GM12874 (cell line): ENCODE measurements around the gene CDH2.

Experiments
- CTCF ChIP-seq: IDR thresholded peaks from 2 replicates; pipeline ENCODE4 v1.5.1; 2011; ENCODE audit warnings: low read depth, mild to moderate bottlenecking, control low read depth, low read length, moderate library complexity; ENCODE audit not compliant: insufficient read depth

The CDH2 gene

DNA sequence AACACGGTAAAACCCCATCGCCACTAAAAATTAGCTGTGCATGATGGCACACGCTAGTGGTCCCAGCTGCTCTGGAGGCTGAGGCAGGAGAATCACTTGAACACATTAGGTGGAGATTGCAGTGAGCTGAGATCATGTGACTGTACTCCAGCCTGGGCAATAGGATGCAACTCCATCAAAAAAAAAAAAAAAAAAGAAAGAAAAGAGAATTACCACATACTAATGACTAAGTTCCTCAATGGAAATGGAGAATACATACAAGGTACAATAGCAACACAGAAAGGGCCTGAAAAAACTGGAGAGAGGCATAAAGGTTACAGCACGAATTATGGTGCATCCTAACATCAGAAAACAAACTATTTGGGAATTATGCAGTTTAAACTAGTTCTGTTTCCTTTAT, 81.3 kb downstream of the CDH2 start:
- no peak for TF ChIP-seq CTCF

DNA sequence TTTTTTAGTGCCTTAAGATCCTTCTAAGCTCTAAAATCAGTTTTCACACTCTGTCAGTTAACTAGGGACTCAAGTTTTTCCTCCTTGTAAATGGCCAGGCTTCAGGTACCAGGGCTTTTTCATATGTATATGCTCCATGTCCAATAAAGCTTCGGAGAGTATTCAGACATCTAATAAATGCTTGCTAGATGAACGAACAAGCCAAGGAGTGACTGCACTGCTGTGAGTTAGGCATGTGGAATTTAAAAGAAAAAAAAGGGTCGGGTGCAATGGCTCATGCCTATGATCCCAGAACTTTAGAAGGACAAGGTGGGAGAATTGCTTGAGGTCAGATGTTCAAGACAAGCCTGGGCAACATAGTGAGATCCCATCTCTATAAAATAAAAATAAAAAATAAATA, 81.9 kb downstream of the CDH2 start:
- TF ChIP-seq CTCF: no peak

- TF ChIP-seq CTCF: no peak
Observed at GRCh38 chr18:28091197-28091596, 85.7 kb downstream of the CDH2 start.

DNA sequence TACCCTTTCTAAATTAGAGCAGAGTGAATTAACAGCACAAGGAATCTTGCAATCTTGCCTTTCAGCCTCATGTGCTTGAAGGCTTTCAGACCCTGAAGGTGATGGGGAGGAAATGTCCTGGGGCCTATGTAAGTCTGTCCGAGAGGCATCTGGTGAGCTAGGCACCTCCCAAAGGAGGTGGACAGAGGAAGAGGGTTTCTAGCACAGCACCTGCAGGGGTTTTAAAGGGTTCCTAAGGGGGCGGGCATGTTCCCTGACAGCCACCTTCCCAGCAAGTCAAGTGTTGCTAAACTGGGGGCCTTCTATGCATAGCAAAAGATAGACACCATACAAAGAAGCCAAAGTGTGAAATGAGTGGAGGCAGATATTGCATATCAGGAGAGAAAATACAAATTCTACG, 88.5 kb downstream of the CDH2 start:
- no peak for TF ChIP-seq CTCF

GRCh38 chr18:28086670-28087552, 90.0 kb downstream of the CDH2 start:
- TF ChIP-seq CTCF: no peak

GRCh38 chr18:28081516-28081915, 95.4 kb downstream of the CDH2 start:
- TF ChIP-seq CTCF: no peak

GRCh38 chr18:28080876-28081300, 96.0 kb downstream of the CDH2 start:
- TF ChIP-seq CTCF: no peak

DNA sequence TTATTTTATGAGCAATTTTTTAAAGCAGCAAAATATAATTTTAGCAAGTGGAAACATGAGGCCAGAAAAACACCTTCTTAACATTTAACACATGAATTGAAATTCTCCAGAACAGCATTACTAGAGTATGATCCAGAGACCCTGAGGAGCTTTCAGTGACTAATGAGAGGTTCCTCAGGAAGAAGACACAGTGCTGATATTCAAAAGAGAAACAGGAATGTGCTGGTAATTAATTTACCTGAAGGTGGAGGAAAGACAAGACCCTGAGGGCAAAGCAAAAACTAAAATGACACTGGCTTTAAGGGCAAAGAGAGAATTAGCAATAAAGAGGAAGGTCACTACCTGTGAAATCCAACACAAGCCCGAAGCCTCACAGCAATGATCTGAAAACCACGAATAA, 97.0 kb downstream of the CDH2 start:
- no peak for TF ChIP-seq CTCF
